Activated CD4-positive, CD25-positive, alpha-beta regulatory T cell treated with anti-CD3 and anti-CD28 coated beads, Interleukin-2, amount 50 U/mL, for 24 hours (primary cell): ENCODE measurements around the gene FAM9C.
A peak's percentile ranks its signal among the peaks of the same experiment; 100 is the strongest.

Experiments
- ATAC-seq, 2 donors: fragments of 150-1000 bp; cut with Tn5 transposase; one replicate each; pipeline ENCODE4 v1.10.0; 2021; ENCODE audit warnings: mild to moderate bottlenecking in 1 of 2, moderate library complexity in 1 of 2

FAM9C gene

DNA sequence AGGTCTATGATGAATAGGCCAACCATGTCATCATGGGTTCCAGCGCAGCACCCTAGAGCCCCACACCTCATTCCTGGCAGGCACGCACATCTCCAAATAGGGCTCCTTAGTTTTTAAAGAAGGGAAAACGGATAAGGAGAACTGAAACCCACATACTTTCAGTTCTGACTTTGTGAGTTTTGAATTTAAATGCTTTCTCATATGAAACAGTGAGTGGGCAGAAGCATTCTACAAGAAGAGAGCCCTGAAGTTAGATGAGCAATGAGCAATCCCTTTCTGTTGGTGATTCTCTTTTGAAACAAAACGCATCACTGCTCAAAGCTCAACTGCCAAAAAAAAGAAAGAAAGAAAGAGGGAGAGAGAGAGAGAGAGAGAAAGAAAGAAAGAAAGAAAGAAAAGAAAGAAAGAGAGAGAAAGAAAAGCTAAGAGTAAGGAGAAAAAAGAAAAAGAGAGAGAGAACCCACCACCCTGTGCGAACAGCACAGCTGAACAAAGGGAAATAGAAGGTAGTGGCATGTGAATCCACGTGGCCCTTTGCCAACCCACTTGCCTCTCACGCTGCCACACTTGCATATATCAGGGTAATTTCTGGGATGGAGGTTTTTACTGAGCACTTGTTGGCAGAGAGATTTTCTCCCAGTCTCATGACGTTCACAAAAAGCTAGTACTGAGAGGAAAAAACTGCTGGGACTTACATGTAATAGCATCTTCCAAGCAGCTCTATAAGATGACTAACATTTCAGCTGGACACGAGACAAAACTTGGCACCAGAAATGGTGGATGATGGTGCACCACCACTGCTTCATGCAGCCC lies 38.6 kb downstream of the FAM9C start:
- ATAC-seq: peak; percentile 67

DNA sequence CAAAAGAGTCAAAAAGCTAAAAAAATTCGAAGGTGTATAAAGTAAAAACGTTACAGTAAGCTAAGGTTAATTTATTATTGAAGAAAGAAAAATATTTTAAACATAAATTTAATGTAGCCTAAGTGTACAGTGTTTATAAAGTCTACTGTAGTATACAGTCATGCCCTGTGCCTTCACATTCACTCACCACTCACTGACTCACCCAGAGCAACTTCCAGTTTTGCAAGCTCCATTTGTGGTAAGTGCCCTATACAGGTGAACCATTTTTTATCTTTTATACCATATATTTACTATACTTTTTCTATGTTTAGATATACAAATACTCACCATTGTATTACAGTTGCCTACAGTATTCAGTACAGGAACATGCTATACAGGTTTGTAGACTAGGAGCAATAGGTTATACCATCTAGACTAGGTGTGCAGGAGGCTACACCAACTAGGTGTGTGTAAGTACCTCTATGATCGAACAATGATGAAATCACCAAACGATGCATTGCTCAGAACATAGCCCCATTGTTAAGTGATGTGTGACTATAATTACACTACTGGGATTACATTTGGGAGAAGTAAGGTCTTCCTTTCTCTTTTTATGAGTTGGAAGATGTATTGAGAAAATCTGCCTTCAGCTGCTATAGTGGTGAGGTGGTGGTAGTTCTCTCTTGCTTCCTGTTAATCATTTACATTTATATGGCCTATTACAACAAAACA lies 42.3 kb downstream of the FAM9C start:
- peak; percentile 65 to 71 for ATAC-seq

DNA sequence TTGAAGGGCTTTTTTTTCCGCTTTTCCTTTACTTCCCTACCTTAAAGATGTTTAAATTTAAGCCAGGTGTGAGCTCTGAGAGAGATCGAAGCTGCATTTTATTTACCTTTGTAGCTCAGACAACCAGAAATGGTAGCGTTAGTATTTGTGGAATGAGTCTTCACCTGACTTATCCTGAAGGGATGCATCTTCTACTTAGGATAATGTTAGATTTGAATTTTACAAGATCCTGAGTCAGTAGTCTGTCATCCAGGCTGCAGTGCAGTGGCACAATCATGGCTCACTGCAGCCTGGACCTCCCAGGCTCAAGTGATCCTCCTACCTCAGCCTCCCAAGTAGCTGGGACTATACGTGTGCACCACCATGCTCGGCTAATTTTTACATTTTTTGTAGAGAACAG lies 43.3 kb downstream of the FAM9C start:
- no peak for ATAC-seq

DNA sequence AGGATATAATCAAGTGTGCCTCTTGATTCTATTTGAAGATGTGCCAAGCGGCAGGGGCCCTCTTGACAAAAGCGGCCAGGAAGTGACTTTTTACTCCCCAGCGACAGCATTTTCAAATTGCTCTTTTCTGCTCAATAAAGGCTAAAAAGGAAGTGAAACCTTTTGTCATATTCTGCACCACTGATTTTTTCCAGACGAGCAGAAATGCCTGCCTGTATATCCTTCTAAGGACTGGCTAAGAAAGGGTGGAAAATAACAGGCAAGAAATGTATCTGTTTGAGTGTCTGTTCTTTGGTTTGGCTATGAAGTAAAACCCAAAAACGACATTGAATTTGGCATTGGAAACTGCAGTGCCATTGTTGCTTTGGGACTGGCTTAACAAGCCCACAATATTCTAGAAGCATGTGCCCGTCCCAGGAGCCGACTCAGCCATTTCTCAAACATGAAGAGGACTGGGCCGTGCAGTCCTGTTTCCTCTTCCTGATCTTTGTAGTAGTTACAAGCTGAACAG lies 44.1 kb downstream of the FAM9C start:
- peak in 1 of 2 donors; percentile 14 for ATAC-seq

DNA sequence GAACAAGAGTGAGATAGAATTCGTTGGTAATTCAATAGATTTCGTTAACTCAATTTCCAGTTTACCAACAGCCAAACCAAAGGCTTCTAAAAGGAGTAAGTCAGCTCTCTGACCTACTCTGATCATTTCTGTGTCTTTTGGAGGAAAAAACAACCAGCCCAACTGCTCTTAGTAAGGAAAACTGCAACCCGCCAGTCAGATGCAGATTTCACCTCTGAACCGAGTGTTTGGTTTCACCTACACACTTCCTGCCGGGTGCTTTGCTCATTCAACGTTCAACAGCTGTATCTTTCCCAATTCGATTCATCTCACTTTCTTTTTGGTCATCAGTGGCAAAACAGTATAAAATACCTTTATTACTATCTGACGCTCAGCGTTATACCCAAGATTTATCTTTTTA lies 45.0 kb downstream of the FAM9C start:
- peak; percentile 58 to 64 for ATAC-seq

DNA sequence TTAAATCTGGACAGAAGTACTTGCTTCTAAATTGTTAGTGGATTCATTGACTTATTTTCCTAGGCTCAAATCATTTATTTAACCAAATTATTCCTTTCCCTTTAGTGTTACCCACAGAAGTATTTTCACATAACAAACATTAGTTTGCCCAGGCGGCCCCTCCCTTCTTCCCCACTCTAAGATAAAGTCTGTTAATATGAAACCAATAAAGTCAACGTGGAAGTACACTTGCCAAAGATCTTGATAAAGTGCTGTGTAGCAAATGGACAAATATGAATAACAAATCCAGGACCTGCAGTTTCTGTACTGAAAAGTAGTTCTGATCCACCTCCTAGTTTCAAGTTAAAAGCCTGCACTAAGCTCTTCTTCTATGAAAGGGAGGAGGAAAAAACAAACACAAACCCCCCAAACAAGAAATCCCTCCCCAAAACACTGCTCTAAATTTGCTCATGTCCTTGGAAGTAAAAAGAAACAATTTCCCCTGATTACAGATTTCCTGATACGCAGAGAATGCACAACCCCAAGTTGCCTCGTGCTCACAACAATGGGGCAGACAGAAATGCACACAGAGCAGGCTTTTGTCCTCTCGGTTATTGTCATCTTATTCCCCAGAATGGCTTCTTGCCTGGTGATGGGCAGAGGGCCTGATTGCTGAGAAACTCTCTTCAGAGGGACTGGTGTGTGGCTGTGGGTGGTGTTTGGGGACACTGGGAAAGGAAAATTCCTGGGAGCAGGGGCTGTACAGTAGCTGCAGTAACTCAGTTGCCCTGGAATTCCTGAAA lies 46.3 kb downstream of the FAM9C start:
- ATAC-seq: no peak

DNA sequence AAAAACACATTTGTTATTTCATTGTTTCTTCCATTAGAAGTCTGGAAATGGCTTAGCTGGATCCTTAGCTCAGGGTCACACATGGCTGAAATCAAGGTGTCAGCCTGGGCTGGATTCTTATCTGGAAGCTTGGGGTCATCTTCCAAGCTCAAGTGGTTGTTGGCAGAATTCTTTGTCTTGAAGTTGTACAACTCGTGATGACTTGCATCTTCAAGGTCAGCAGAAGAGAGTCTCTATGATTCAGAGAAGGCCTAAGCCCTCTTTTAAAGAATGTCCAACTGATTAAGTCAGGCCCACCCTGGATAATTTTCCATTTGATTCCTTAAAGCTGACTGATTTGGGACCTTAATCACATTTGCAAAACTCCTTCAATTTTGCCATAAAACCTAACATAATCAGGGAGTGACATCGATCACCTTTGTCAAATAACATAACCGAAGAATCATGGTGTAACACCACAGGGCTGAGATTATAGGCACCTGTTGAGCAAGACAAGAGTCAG lies 47.4 kb downstream of the FAM9C start:
- no peak for ATAC-seq

DNA sequence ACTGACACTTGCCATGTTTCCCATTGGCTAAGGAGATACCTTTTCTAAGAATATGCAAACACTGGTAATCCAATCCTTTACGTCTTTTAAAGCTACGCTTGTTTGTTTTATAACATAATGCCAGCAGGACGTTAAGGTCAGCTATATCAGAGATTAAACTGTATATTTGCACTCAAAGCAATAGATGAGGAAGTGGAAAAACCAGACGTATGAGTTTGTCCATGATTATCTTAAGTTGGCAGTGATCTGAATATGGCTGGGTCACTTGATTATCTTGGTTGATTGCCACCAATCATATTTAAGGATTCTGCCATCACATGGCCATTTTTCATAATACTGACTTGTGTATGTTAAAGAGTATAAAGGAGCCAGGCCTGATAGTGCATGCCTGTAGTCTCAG lies 50.1 kb downstream of the FAM9C start:
- ATAC-seq: no peak

DNA sequence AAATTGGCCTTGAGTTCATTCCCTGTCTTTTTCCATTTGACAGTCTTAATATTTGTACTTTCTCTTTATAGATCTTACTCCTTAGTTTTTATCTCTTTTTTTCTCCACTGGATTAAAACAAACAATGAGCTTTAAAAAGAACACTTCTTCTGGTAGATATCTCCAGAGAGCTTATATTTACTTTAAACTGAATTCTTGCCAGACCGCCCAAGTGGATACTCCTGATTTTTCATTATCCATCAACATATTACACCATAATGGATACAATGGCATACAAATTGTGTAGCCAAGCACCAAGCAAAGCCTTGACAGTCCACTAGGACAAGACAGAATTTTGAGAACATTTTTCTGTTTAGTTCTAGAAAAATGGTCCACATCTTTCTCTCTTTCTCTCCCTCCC lies 50.6 kb downstream of the FAM9C start:
- ATAC-seq: no peak

DNA sequence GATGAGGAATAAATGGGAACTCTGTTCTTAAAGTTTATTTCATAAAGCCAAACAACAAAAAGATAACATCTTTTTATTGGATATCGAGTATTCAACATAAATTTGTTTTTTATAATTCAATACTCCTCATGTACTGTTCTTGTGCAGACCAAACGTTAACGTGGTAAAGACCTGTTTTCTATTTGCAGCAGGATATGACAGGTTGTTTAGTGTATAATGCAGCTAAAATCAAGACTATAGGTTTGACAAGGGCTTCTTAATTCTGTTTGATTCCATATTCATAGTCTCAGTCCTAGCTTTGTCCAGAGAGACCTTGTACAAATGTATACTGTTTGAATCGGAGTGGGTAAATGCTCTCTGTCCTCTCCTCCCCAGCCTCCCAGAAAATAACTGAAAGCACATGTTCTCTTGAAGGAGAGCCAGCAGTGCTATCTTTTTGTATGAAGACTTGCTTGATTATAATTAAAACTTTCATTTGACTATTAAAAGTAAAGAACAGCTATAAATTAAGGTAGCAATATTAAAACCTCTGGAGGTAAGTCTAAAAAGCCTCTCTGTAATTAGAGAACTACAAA lies 51.8 kb downstream of the FAM9C start:
- no peak for ATAC-seq

DNA sequence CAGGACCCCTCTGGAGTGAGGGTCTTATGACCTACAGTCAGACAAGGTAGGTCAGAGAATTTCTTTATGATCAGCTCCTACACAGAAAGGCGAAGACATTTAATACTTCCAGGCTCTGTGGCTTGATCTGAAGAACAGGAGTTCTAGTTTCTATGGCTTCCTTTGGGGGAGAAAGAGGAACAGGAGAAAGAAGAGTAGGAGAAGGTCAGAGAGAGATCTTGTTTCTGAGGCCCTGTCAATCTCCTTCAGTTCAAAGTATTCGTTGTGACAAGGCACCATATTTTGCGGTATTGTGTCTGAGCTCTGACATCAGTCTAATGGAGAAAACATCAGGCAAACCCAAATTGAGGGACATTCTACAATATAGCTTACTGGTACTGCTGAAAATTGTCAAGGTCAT lies 52.8 kb downstream of the FAM9C start:
- ATAC-seq: no peak

DNA sequence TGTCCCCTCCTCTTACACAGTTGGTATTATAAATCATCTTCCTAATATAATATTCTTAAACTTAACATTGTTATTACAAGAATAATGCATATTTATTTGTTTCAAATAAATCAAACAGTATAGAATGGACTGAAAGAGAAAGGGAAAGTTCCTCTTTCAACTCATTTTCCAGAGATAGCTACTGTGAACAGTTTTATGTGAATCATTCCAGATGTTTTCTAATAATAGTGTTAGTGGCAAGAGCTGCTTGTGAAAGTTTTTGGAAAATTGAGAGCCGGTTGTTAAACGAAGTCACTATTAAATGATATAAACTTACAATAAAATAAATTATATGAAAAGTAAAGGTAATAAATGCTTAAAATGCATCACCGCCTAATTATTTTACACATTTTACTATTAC lies 55.0 kb downstream of the FAM9C start:
- ATAC-seq: no peak

DNA sequence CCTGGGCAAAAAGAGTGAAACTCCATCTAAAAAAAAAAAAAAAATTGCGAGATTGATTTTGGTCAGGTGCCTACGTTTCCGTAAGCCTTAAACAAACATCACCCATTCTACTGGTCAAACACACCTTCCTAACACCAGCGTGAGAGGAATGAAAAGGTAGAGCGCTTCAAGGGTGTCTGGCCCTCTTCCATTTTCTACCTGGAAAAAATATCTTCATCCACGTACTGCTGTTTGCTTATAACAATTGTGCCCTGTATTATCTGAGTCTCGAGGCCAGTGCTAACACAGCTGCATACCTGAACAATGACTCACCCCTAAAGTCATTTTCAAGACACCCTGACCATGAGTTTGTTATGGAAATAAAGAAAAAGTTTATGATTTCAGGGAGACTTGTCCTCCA lies 55.6 kb downstream of the FAM9C start:
- ATAC-seq: no peak

DNA sequence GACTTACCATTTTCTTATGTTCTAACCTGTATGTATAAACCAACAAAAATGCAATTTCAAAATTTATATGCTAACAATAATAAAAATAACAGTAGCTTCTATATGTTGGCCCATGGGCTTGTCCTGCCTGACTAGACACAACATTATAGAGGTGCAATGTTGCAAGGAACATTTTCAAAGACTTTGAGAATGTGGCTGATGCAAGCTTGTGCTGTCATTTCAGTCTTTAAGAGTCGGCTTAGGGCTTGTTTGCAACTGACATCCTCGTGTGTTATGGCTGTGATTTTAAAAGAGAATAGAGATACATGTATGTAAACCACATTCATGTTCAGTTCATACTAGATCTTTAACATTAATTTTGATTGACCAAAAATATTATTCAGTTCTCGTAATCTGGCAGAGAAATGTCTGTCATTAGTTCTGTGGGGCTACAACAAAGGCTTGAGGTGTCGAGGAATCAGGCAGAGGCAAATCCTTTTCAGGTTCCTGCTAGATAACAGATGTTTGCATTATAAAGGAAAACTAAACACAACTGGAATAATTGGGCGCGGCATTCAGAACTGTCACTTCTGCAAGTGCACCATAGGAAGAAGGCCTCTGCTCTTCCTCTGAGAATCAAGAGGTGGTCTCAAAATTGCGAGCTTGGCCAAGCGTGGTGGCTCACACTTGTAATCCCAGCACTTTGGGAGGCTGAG lies 56.4 kb downstream of the FAM9C start:
- no peak for ATAC-seq

DNA sequence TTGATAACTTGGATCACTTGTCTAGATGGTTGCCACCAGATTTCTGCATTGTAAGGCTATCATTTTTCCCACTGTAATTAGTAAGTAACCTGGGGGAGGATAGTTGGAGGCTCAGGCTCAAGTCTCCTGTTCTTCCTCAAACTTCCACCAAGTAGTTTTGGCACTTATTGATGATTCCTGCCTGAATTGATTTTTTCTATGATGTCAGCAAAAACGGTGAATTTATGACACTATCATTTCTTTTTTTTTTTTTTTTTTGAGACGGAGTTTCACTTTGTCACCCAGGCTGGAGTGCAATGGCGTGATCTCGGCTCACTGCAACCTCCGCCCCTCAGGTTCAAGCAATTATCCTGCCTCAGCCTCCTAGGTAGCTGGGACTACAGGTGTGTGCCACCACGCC lies 57.1 kb downstream of the FAM9C start:
- ATAC-seq: no peak

DNA sequence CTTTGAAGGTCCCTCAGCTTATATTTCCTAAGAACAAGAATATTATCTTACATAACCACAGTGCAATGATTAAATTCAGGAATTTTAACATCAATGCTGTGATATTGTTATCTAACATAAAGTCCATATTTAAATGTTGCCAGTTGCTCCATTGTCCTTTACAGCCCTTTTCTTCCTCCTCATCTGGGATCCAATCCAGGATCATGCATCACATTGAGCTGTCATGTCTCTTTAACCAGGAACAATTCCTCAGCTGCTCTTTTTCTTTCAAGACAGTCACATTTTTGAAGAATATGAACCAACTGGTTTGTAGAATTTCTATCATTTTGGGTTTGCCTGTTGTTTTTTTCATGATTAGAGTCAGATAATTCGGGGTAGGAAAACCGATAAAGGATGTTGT lies 57.5 kb downstream of the FAM9C start:
- ATAC-seq: no peak

DNA sequence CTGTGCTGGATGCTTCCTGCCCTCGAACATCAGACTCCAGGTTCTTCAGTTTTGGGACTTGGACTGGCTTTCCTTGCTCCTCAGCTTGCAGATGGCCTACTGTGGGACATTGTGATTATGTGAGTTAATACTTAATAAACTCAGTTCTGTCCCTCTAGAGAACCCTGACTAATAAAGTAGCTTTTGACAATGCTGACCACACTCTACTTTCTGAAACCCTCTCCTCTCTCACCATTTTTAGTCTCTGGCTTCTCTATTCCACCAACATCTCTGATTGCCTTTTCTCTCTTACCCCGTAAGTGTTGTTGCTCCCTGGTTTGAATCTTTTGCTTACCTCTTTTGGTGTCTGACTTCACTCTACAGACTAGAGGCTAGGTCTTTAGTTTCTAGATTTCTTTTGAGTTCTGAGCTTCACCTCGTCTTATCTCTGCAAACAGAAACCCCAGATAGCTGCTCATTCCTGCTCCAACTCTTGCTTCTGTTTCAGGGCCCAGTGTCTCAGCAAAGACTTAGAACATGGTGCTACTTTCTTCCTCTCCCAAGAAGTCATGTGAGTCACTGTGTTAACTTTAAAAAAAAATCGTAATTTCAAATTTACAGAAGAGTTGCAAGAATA lies 58.1 kb downstream of the FAM9C start:
- ATAC-seq: no peak
